K562 (cell line): ENCODE data around the gene PCDHGB7. TPM values are rescaled to one million over a fixed set of nuclear protein-coding genes. Genes with fewer than 3 reads are reported as not detected.

Source experiments
- ATAC-seq: fragments of 200-7000 bp; cut with Tn5 transposase; 3 replicates; pipeline ENCODE4 v1.9.1; 2020; ENCODE audit warnings: moderate library complexity
- BruUV-seq: library from RNA; stranded (reverse); fragments of 400-500 nt; replicated peaks from 2 replicates; lab custom pipeline; 2021; lab: Mats Ljungman, UMichigan
- CTCF ChIA-PET: fragments of 300-600 bp; formaldehyde crosslinking; extraction: SDS; loops from one replicate; lab custom pipeline; 2021; ENCODE audit warnings: low intra/inter-chr PET ratio; lab: Yijun Ruan, JAX
- POLR2A ChIA-PET: fragments of 300-600, 350-650 bp; sonication (Branson Sonifier 250); formaldehyde crosslinking; extraction: SDS; loops from one replicate; lab custom pipeline; 2021; ENCODE audit warnings: antibody characterized with exemption, inconsistent platforms; lab: Yijun Ruan, JAX
- DNase-seq, 4 experiments: peaks; one replicate each; pipeline versions ENCODE4 v3.0.0 to v3.0.0-alpha.2; 2011 to 2018; ENCODE audit warnings: low spot score in 3 of 4, mixed read lengths in 3 of 4; ENCODE audit errors: extremely low read depth in 1 of 4
- FAIRE-seq: peaks from 2 replicates; lab custom pipeline; 2011; peaks lifted over from hg19 to GRCh38; lab: Jason Lieb, UNC
- H2AFZ ChIP-seq: 2 replicates; pipeline ENCODE4 v1.6.0; 2011; ENCODE audit warnings: low read depth, low read length, control low read depth, inconsistent platforms
- H3K27ac ChIP-seq: fragments of 200-600 bp; 3 replicates; pipeline ENCODE4 v1.8.0; 2011; ENCODE audit warnings: low read depth, mild to moderate bottlenecking, control low read depth, inconsistent platforms, low read length, moderate library complexity, mixed read lengths; ENCODE audit errors: extremely low read depth
- H3K27me3 ChIP-seq, 2 experiments: fragments of 300-600 bp in 1 of 2; 2 replicates in 1 of 2; 3 replicates in 1 of 2; pipeline versions ENCODE4 v1.6.0 to v1.8.0; 2011; ENCODE audit warnings: inconsistent platforms in 2 of 2, low read length in 2 of 2, mild to moderate bottlenecking in 1 of 2, mixed read lengths in 1 of 2, moderate library complexity in 1 of 2; ENCODE audit not compliant: control insufficient read depth in 2 of 2, insufficient read depth in 2 of 2
- H3K36me3 ChIP-seq: fragments of 300-600 bp; 3 replicates; pipeline ENCODE4 v1.8.0; 2011; ENCODE audit warnings: mild to moderate bottlenecking, low read length, inconsistent platforms; ENCODE audit not compliant: control insufficient read depth, insufficient read depth
- H3K4me1 ChIP-seq, 2 experiments: fragments of 200-600 bp in 1 of 2; replicated peaks in 1 of 2; 2 replicates in 1 of 2; 3 replicates in 1 of 2; pipeline versions ENCODE4 v1.5.1 to v1.8.0; 2011; ENCODE audit warnings: inconsistent platforms in 2 of 2, low read length in 2 of 2, mild to moderate bottlenecking in 1 of 2, mixed read lengths in 1 of 2, moderate library complexity in 1 of 2; ENCODE audit not compliant: control insufficient read depth in 2 of 2, insufficient read depth in 2 of 2
- H3K4me2 ChIP-seq: 2 replicates; pipeline ENCODE4 v1.6.1; 2011; ENCODE audit warnings: low read length, control low read depth, inconsistent platforms, mixed read lengths; ENCODE audit not compliant: insufficient read depth
- H3K4me3 ChIP-seq: fragments of 200-600 bp; sonication (generic), shearing (Covaris generic); 2 replicates; pipeline ENCODE4 v1.5.1; 2016; ENCODE audit warnings: control low read depth, inconsistent platforms
- H3K79me2 ChIP-seq: fragments of 200-600 bp; 3 replicates; pipeline ENCODE4 v1.8.0; 2011; ENCODE audit warnings: low read length, inconsistent platforms; ENCODE audit not compliant: control insufficient read depth, insufficient read depth
- H3K9ac ChIP-seq, 2 experiments: 2 replicates each; pipeline versions ENCODE4 v1.6.0 to v1.6.1; 2011; ENCODE audit warnings: low read depth in 2 of 2, low read length in 2 of 2, control low read depth in 1 of 2, inconsistent platforms in 1 of 2, mild to moderate bottlenecking in 1 of 2, mixed read lengths in 1 of 2; ENCODE audit not compliant: insufficient read depth in 1 of 2
- H3K9me1 ChIP-seq: one replicate; pipeline ENCODE4 v1.6.0; 2011; ENCODE audit warnings: inconsistent platforms, mild to moderate bottlenecking, low read length, moderate library complexity; ENCODE audit not compliant: control insufficient read depth, insufficient read depth
- H3K9me3 ChIP-seq: replicated peaks from 2 replicates; pipeline ENCODE4 v1.5.1; 2011; ENCODE audit warnings: low read depth, low read length, inconsistent platforms; ENCODE audit not compliant: control insufficient read depth, insufficient read depth
- H4K20me1 ChIP-seq: replicated peaks from 2 replicates; pipeline ENCODE4 v1.6.1; 2011; ENCODE audit warnings: low read length, inconsistent platforms, mixed read lengths; ENCODE audit not compliant: control insufficient read depth, insufficient read depth
- CBFA2T3 ChIP-seq: fragments of 450-650 bp; IDR thresholded peaks from 2 replicates; pipeline ENCODE4 v1.6.1; 2017
- CBX3 ChIP-seq, 2 experiments: IDR thresholded peaks; 1 replicate in 1 of 2; 2 replicates in 1 of 2; pipeline ENCODE4 v1.6.1; 2012; ENCODE audit warnings: inconsistent platforms in 2 of 2, low read length in 2 of 2, borderline replicate concordance in 1 of 2, control low read depth in 1 of 2
- EHMT2 ChIP-seq: fragments of 450-650 bp; IDR thresholded peaks from 2 replicates; pipeline ENCODE4 v1.6.1; 2018; ENCODE audit warnings: antibody characterized with exemption
- FOS ChIP-seq: IDR thresholded peaks from 3 replicates; pipeline ENCODE4 v1.6.1; 2011; ENCODE audit not compliant: insufficient read length; ENCODE audit errors: extremely low read depth
- HNRNPK ChIP-seq: fragments of 200-400 bp; formaldehyde crosslinking; IDR thresholded peaks from one replicate; pipeline ENCODE4 v1.6.1; 2018; ENCODE audit warnings: mild to moderate bottlenecking, low read depth, low read length; ENCODE audit not compliant: poor library complexity, severe bottlenecking
- PKNOX1 ChIP-seq: fragments of 450-650 bp; IDR thresholded peaks from 2 replicates; pipeline ENCODE4 v1.6.1; 2016
- RAD21 ChIP-seq, 2 experiments: fragments of 250-450 bp in 1 of 2; fragments of 450-650 bp in 1 of 2; sonication (Bioruptor Pico) in 1 of 2; formaldehyde crosslinking in 1 of 2; IDR thresholded peaks in 1 of 2; conservative IDR thresholded peaks in 1 of 2; 2 replicates each; pipeline versions ENCODE4 v1.4.0 to v1.8.0; 2020 to 2022; ENCODE audit warnings: mild to moderate bottlenecking in 2 of 2, moderate library complexity in 1 of 2
- RBBP5 ChIP-seq: fragments of 200-600 bp; sonication (generic); IDR thresholded peaks from 2 replicates; pipeline ENCODE4 v1.6.1; 2012; ENCODE audit warnings: borderline replicate concordance, mild to moderate bottlenecking, low read length, control low read depth, inconsistent platforms; ENCODE audit not compliant: insufficient read depth, poor library complexity, severe bottlenecking
- RFX7 ChIP-seq: fragments of 250-450 bp; sonication (Bioruptor Pico); IDR thresholded peaks from 2 replicates; pipeline ENCODE4 v1.5.1; 2021; ENCODE audit warnings: mild to moderate bottlenecking
- SMARCC2 ChIP-seq: fragments of 450-650 bp; IDR thresholded peaks from 2 replicates; pipeline ENCODE4 v1.6.1; 2017; ENCODE audit warnings: antibody characterized with exemption, moderate library complexity, mild to moderate bottlenecking, low read depth
- SRSF7 ChIP-seq: fragments of 200-400 bp; formaldehyde crosslinking; optimal IDR thresholded peaks from 2 replicates; pipeline ENCODE3; 2017; ENCODE audit warnings: mild to moderate bottlenecking, low read depth, low read length
- TGIF2 ChIP-seq: sonication (generic); formaldehyde crosslinking; IDR thresholded peaks from 2 replicates; pipeline ENCODE4 v1.8.1; 2022; ENCODE audit warnings: mild to moderate bottlenecking, missing genetic modification reagents, moderate library complexity
- WGBS: fragments of 100-300 bp; shearing (Covaris generic); methylation state at CpG from one replicate; pipeline ENCODE4 v1.1.6; 2016; ENCODE audit warnings: low coverage, mixed read lengths; ENCODE audit not compliant: insufficient coverage; ENCODE audit errors: missing lambda C conversion rate; 5-methylcytosine and 5-hydroxymethylcytosine counted together
- in situ Hi-C: fragments of 300-500 bp; cut with MboI; formaldehyde crosslinking; loops from 4 replicates; pipeline ENCODE4 v1.15.0; 2018; ENCODE audit warnings: inconsistent platforms, mixed read lengths
- intact Hi-C: fragments of 100-400 bp; cut with micrococcal nuclease; formaldehyde crosslinking; loops from 2 replicates; pipeline ENCODE4 v1.14.2; 2022
- polyA plus RNA-seq, 8 experiments: library from polyadenylated mRNA; depleted of rRNA in 4 of 8; stranded (reverse) in 5 of 8; unstranded in 3 of 8; fragments of >200 nt; fragmentation: Nextera tagmentation in 2 of 8; fragmentation: Illumina TruSeq in 1 of 8; extraction: Ambion mirVana in 2 of 8; extraction: Trizol in 1 of 8; gene quantifications; 2 replicates each; pipeline versions ENCODE4 v1.2.1 to v1.2.3, GENCODE V29; 2011 to 2014; ENCODE audit warnings: inconsistent platforms in 1 of 8, missing spikeins in 1 of 8
- total RNA-seq, 7 experiments: library from RNA; depleted of rRNA in 6 of 7; stranded (reverse); fragments of >200 nt in 6 of 7; fragmentation: Illumina TruSeq in 2 of 7; extraction: Trizol in 2 of 7; gene quantifications; 2 replicates each; pipeline versions ENCODE4 v1.2.1 to v1.2.3, GENCODE V29; 2011 to 2021; ENCODE audit warnings: low replicate concordance in 1 of 7
- TF ChIP-seq, protein P1 (sequence below), 2 experiments: IDR thresholded peaks; 2 replicates each; pipeline ENCODE4 v1.6.1; 2011; ENCODE audit warnings: borderline replicate concordance in 1 of 2, control low read depth in 1 of 2, low read depth in 1 of 2, low read length in 1 of 2, mild to moderate bottlenecking in 1 of 2, mixed read lengths in 1 of 2, moderate library complexity in 1 of 2; ENCODE audit not compliant: insufficient read depth in 1 of 2, insufficient read length in 1 of 2, poor library complexity in 1 of 2, severe bottlenecking in 1 of 2; ENCODE audit errors: extremely low read depth in 1 of 2

PCDHGB7 gene
- total and polyA plus RNA-seq, 9 of the 15 experiments (the other 6 are each of a cell fraction or from before 2014, with no cell fraction given), result 0.09 TPM; not detected in 8

DNA sequence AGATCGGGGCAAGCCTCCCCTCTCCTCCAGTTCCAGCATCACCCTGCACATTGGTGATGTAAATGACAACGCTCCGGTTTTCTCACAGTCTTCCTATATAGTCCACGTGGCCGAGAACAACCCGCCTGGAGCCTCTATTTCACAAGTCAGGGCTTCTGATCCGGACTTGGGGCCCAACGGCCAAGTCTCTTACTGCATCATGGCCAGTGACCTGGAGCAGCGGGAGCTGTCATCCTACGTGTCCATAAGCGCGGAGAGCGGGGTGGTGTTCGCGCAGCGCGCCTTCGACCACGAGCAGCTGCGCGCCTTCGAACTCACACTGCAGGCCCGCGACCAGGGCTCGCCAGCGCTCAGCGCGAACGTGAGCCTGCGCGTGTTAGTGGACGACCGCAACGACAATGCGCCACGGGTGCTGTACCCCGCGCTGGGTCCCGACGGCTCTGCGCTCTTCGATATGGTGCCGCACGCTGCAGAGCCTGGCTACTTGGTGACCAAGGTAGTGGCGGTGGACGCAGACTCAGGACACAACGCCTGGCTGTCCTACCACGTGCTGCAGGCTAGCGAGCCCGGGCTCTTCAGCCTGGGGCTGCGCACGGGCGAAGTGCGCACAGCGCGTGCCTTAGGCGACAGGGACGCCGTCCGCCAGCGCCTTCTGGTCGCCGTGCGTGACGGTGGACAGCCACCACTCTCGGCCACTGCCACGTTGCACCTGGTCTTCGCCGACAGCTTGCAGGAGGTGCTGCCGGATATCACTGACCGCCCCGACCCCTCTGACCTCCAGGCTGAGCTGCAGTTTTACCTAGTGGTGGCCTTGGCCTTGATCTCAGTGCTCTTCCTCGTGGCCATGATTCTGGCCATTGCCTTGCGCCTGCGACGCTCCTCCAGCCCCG is 28.1 kb upstream of the PCDHGB7 start (continued):
- TF ChIP-seq SRSF7, result no peak

DNA sequence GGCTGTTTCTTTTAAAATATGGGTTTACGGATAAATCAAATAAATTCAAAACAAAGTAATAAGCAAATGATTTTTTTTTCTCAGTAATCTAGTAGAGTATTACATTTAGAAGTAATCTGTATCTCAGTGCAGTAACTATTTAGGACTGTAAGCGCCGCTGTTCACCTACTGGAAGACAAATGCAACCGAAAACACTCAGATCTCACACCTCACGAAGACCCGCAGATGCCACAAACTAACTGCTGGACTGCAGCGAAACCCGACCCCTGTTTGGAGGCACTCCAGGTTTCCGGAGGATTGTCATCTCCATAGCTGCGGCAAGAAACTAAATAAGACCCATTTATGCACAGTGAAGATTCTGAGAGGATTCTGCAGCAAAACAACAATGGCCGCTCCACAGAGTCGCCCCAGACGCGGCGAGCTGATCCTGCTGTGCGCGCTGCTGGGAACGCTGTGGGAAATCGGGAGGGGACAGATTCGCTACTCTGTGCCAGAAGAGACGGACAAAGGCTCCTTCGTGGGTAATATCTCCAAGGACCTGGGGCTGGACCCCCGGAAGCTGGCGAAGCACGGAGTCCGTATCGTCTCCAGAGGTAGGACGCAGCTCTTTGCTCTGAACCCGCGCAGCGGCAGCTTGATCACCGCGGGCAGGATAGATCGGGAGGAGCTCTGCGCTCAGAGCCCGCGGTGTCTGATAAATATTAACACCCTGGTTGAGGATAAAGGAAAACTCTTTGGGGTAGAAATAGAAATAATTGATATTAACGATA is 24.9 kb upstream of the PCDHGB7 start, which contains the start of gene PCDHGA8:
Gene PCDHGA8 (plus strand): TSS at position 205 of the 770 bp plus-strand sequence. CDS start 181 bp downstream, at position 386.
- Histone ChIP-seq H4K20me1 (no peaks in the 10 kb centered on the region), H3K9ac (no peak within 1 kb of the TSS), H3K27me3 (peaks cover 0 to 31% of the 10 kb centered on the region in 2 experiments; a peak in 3 of 5 replicates), H2AFZ (peak within 1 kb of the TSS; percentile 41; the same call in 1 of the 2 replicates), H3K9me1 (no peaks in the 10 kb centered on the region), H3K4me2 (peak within 1 kb of the TSS; percentile 23; the same call in 1 of the 2 replicates), H3K36me3 (no peaks in the 10 kb centered on the region), H3K4me1 (peaks cover 0 to 13% of the 10 kb centered on the region in 2 experiments; a peak in 1 of 5 replicates), H3K79me2 (no peaks in the 10 kb centered on the region), H3K4me3 (peak within 1 kb of the TSS; percentile 2; the same call in 1 of the 2 replicates), H3K9me3 (no peaks in the 10 kb centered on the region), H3K27ac (no peak within 1 kb of the TSS)
- POLR2A ChIA-PET, result interaction anchor here (0.7 kb wide), 1 partner anchor 524 kb away, joined by 3 read pairs; no protein-coding TSS in a partner anchor
- in situ Hi-C loops (no loop called here), intact Hi-C loops (no loop called here)
- peak; percentile 59 for FAIRE-seq
- peak; percentile 78 for ATAC-seq
- WGBS, result 31% methylated on average over 35 of the region's 38 CpGs
- BruUV-seq, result no TSS peak
- peak in 1 of 4 experiments; percentile 24 for DNase-seq
- CTCF ChIA-PET, result interaction anchor here (1.3 kb wide), 1 partner anchor 172 kb away, joined by 3 read pairs; no protein-coding TSS in a partner anchor
- TF ChIP-seq RFX7 (CRISPR knock-in tag), result no peak
- TF ChIP-seq TGIF2 (CRISPR knock-in tag), result no peak
- no peak for TF ChIP-seq PKNOX1
- TF ChIP-seq HNRNPK, result no peak
- peak in 1 of 2 experiments; percentile 68; a peak in 1 of 3 replicates for TF ChIP-seq CBX3 (IDR thresholded peaks at IDR 0.05; ENCODE audit: borderline replicate concordance in 1 of 2, low read length in 2 of 2)
- no peak for TF ChIP-seq SMARCC2
- no peak for TF ChIP-seq CBFA2T3
- TF ChIP-seq RAD21 (CRISPR knock-in tag; conservative IDR thresholded peaks at IDR 0.05 in 1 of 2, IDR thresholded peaks at IDR 0.05 in 1 of 2), result peak; percentile 21 to 35; a peak in 3 of 4 replicates
- TF ChIP-seq, protein P1, sequence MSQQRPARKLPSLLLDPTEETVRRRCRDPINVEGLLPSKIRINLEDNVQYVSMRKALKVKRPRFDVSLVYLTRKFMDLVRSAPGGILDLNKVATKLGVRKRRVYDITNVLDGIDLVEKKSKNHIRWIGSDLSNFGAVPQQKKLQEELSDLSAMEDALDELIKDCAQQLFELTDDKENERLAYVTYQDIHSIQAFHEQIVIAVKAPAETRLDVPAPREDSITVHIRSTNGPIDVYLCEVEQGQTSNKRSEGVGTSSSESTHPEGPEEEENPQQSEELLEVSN (IDR thresholded peaks at IDR 0.05; ENCODE audit: borderline replicate concordance in 1 of 2, extremely low read depth in 1 of 2, insufficient read depth in 1 of 2, insufficient read length in 1 of 2, low read depth in 1 of 2, low read length in 1 of 2, poor library complexity in 1 of 2, severe bottlenecking in 1 of 2), result peak in 1 of 2 experiments; percentile 78
- no peak for TF ChIP-seq RBBP5
- no peak for TF ChIP-seq EHMT2
- TF ChIP-seq FOS, result no peak
